Kidney epithelial cell (primary cell): ENCODE measurements around the gene SLAIN2. TPM values are rescaled to one million over a fixed set of nuclear protein-coding genes. Genes with fewer than 3 reads are reported as not detected.

Experiments
- DNase-seq: peaks from one replicate; pipeline ENCODE4 v3.0.0-alpha.2; 2010; ENCODE audit warnings: low read depth
- H3K27me3 ChIP-seq: 2 replicates; pipeline ENCODE4 v1.6.0; 2011; ENCODE audit warnings: low read length; ENCODE audit not compliant: control insufficient read depth, insufficient read depth
- H3K36me3 ChIP-seq: 2 replicates; pipeline ENCODE4 v1.5.1; 2011; ENCODE audit warnings: low read length; ENCODE audit not compliant: control insufficient read depth, insufficient read depth
- H3K4me3 ChIP-seq: 2 replicates; pipeline ENCODE4 v1.5.1; 2011; ENCODE audit warnings: low read depth, mild to moderate bottlenecking, control low read depth, low read length
- total RNA-seq: library from RNA; depleted of rRNA; stranded (reverse); fragments of >200 nt; gene quantifications from 2 replicates; pipeline ENCODE4 v1.2.3, GENCODE V29; 2015
- TF ChIP-seq, protein P1 (sequence below): IDR thresholded peaks from 2 replicates; pipeline ENCODE4 v1.5.1; 2011; ENCODE audit warnings: mild to moderate bottlenecking, moderate library complexity, low read length, control low read depth, inconsistent platforms; ENCODE audit not compliant: insufficient read depth, poor library complexity, severe bottlenecking

The SLAIN2 gene
- total RNA-seq, 1 donor from 2014 or later, result 104 TPM

DNA sequence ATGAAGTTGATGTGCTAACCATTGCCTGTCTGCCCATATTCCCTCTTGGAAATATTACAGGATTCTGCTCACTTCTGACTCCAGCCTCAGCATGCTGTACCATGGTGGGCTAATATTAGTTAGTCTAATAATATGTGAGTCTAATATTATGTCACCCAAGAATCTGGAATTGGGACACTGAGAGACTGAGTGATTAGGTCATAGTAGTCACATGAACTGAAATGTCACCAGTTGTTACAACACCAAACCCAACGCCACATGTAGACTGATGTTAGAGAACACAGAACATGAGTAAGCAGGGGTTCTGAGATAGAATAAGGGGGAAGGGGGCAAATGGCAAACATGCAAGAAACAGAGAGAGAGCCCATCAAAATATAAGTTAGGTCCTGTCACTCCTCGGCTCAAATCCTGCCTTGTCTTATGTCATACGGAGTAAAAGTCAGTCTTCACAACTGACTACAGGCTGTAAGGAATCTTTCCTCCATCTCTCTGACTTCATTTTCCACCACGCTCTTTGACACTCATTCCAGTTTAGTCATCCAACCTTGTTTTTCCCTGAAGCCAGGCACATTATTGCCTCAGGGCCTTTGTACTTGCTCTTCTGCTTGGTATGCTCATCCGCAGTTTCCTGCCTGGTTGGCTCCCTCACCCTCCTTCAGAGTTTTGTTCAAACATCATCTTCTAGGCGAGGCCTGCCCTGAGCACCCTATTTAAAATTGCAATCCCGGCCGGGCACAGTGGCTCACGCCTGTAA, 9.6 kb upstream of the SLAIN2 start:
- Histone ChIP-seq H3K36me3 (no peaks in the 10 kb centered on the region), H3K4me3 (no peak overlapping the region), H3K27me3 (no peaks in the 10 kb centered on the region)
- TF ChIP-seq, protein P1, sequence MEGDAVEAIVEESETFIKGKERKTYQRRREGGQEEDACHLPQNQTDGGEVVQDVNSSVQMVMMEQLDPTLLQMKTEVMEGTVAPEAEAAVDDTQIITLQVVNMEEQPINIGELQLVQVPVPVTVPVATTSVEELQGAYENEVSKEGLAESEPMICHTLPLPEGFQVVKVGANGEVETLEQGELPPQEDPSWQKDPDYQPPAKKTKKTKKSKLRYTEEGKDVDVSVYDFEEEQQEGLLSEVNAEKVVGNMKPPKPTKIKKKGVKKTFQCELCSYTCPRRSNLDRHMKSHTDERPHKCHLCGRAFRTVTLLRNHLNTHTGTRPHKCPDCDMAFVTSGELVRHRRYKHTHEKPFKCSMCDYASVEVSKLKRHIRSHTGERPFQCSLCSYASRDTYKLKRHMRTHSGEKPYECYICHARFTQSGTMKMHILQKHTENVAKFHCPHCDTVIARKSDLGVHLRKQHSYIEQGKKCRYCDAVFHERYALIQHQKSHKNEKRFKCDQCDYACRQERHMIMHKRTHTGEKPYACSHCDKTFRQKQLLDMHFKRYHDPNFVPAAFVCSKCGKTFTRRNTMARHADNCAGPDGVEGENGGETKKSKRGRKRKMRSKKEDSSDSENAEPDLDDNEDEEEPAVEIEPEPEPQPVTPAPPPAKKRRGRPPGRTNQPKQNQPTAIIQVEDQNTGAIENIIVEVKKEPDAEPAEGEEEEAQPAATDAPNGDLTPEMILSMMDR, result no peak
- no peak for DNase-seq

- Histone ChIP-seq H3K27me3 (no peaks in the 10 kb centered on the region), H3K4me3 (no peak overlapping the region), H3K36me3 (no peaks in the 10 kb centered on the region)
- TF ChIP-seq, protein P1, result no peak
- no peak for DNase-seq
Measured at GRCh38 chr4:48332661-48333060, 8.7 kb upstream of the SLAIN2 start.

DNA sequence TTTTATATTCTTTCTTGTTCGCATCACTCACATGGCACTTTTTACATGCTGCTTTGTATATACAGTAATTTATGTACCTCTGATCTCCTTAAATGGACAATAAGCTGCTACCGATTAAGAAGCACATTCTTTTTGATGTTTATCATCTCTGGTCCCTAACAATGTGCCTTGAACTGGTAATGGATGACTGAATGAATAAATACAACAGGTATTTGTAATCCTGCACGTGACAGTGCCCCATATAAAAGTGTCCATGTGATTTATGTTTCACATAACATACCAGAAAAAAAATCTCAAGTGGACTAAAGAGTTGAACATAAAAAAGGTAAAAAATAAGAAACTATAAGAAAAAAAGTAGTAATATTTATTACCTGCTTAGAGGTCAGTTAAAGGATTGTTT, 7.7 kb upstream of the SLAIN2 start:
- Histone ChIP-seq H3K27me3 (no peaks in the 10 kb centered on the region), H3K36me3 (no peaks in the 10 kb centered on the region), H3K4me3 (no peak overlapping the region)
- peak; percentile 44 for DNase-seq
- TF ChIP-seq, protein P1, result no peak

DNA sequence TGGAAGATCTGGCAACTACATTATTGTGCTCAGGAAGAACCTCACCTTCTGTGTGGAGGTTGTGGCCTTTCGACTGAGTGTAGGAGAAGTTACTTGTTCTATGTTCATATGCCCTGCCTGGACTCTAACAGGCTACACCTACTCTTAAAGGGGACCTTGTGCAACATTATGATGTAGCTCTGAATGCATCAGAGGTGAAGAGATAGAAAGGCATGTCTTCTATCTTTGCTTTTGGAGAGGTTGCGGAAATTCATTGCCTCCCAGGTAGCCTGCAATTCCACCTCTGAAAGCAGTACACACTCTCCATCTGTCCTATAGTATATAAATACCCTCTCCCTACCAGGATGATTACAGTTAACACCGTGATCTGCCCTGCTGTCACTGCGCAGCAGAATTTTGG, 7.1 kb upstream of the SLAIN2 start:
- Histone ChIP-seq H3K36me3 (no peaks in the 10 kb centered on the region), H3K4me3 (no peak overlapping the region), H3K27me3 (no peaks in the 10 kb centered on the region)
- TF ChIP-seq, protein P1, result no peak
- DNase-seq, result no peak

DNA sequence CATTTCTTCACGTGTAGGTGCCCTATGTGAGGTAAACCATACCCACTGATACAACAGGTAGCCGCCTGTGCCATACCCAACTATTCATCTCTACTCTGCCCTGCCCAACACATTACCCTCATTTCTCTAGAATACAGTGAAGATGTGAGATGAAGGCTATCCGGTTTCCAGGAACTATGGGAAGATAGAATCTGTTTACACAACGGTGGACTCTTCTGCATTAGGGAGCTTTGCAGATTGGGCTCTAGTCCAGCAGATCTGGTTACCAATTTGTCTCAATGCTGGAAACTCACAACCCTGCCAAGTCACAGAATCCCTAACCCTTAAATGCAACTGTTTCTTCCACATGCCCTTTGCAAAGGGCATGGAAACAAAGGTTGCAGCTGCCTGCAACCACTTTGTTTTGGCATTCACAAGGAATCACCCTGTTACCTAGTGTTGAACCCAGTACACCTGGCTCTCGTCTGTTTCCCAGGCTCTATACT, 6.4 kb upstream of the SLAIN2 start:
- H3K36me3 ChIP-seq, result no peaks in the 10 kb centered on the region
- DNase-seq, result no peak
- TF ChIP-seq, protein P1, result no peak
- no peaks in the 10 kb centered on the region for H3K27me3 ChIP-seq
- H3K4me3 ChIP-seq, result no peak overlapping the region

- TF ChIP-seq, protein P1, result no peak
- Histone ChIP-seq H3K36me3 (no peaks in the 10 kb centered on the region), H3K27me3 (no peaks in the 10 kb centered on the region), H3K4me3 (no peak overlapping the region)
- no peak for DNase-seq
Measured at GRCh38 chr4:48336146-48336870, 5.0 kb upstream of the SLAIN2 start.
